ENCODE results near the gene CFTR. TPM values are rescaled to one million over a fixed set of nuclear protein-coding genes. Genes with fewer than 3 reads are reported as not detected.

CFTR gene
- total RNA-seq, 1 experiment from 2014 or later: not detected

GRCh38 chr7:117715784-117716445, 236.1 kb downstream of the CFTR start:
- Histone ChIP-seq H3K4me1 (ENCODE audit: control insufficient read depth in 1 of 2, insufficient read depth in 2 of 2, low read length in 2 of 2) (no peaks in the 10 kb centered on the region), H3K4me2 (ENCODE audit: low read length) (no peak overlapping the region), H4K20me1 (ENCODE audit: insufficient read depth) (no peaks in the 10 kb centered on the region), H3K27ac (ENCODE audit: low read depth, low read length) (no peak overlapping the region), H3K9me3 (ENCODE audit: control insufficient read depth in 1 of 2, insufficient read depth in 1 of 2, low read depth in 1 of 2, low read length in 2 of 2) (no peaks in the 10 kb centered on the region), H3K79me2 (ENCODE audit: insufficient read depth, low read length) (no peaks in the 10 kb centered on the region), H3K4me3 (replicated peaks in 1 of 2; ENCODE audit: low read depth in 1 of 2, low read length in 2 of 2) (no peak overlapping the region), H3K9me2 (ENCODE audit: insufficient read depth) (no peaks in the 10 kb centered on the region), H3K9ac (ENCODE audit: low read length) (no peak overlapping the region), H2AFZ (ENCODE audit: low read depth, low read length, poor library complexity, severe bottlenecking) (no peak overlapping the region), H3K36me3 (ENCODE audit: control insufficient read depth in 1 of 2, insufficient read depth in 2 of 2, low read length in 2 of 2) (no peaks in the 10 kb centered on the region), H3K27me3 (ENCODE audit: insufficient read depth, low read length) (no peaks in the 10 kb centered on the region)
- ATAC-seq: peak; percentile 85
- ChIA-PET CTCF (interaction anchor here (0.6 to 1.8 kb wide), 13 partner anchors 13 to 503 kb away, joined by 3 to 24 read pairs (median 4); no protein-coding TSS in a partner anchor), RAD21 (ENCODE audit: low non-redundant PET in 1 of 2, low total read pairs in 2 of 2, uncharacterized antibody in 2 of 2, unreplicated experiment in 2 of 2) (interaction anchor here (0.6 to 1.0 kb wide), 4 partner anchors 156 to 437 kb away, joined by 3 to 4 read pairs (median 4); no protein-coding TSS in a partner anchor), POLR2A (no interaction called here)
- BruUV-seq (replicated peaks): no TSS peak
- intact Hi-C loops (cut with micrococcal nuclease): loop anchor here (1.0 to 10.0 kb wide), 4 partner anchors 257 to 503 kb away; no protein-coding TSS in a partner anchor
- peak; percentile 26 for DNase-seq (ENCODE audit: low read depth, low spot score)
- no peak for TF ChIP-seq EZH2 (IDR thresholded peaks at IDR 0.05)
- TF ChIP-seq, protein P1, sequence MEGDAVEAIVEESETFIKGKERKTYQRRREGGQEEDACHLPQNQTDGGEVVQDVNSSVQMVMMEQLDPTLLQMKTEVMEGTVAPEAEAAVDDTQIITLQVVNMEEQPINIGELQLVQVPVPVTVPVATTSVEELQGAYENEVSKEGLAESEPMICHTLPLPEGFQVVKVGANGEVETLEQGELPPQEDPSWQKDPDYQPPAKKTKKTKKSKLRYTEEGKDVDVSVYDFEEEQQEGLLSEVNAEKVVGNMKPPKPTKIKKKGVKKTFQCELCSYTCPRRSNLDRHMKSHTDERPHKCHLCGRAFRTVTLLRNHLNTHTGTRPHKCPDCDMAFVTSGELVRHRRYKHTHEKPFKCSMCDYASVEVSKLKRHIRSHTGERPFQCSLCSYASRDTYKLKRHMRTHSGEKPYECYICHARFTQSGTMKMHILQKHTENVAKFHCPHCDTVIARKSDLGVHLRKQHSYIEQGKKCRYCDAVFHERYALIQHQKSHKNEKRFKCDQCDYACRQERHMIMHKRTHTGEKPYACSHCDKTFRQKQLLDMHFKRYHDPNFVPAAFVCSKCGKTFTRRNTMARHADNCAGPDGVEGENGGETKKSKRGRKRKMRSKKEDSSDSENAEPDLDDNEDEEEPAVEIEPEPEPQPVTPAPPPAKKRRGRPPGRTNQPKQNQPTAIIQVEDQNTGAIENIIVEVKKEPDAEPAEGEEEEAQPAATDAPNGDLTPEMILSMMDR (IDR thresholded peaks at IDR 0.05 in 2 of 3, conservative IDR thresholded peaks at IDR 0.05 in 1 of 3; ENCODE audit: borderline replicate concordance in 1 of 3, insufficient read depth in 1 of 3, low read depth in 2 of 3, low read length in 2 of 3): peak; percentile 62 to 69 (median 64); a peak in 5 of 6 replicates
- peak; percentile 75 for TF ChIP-seq RAD21 (IDR thresholded peaks at IDR 0.05; ENCODE audit: low read depth)
- no peak for TF ChIP-seq ELF1 (IDR thresholded peaks at IDR 0.05; ENCODE audit: borderline replicate concordance, low read depth)

GRCh38 chr7:117716707-117717299, 237.0 kb downstream of the CFTR start:
- Histone ChIP-seq H3K27ac (ENCODE audit: low read depth, low read length) (no peak overlapping the region), H3K9me2 (ENCODE audit: insufficient read depth) (no peaks in the 10 kb centered on the region), H3K4me1 (ENCODE audit: control insufficient read depth in 1 of 2, insufficient read depth in 2 of 2, low read length in 2 of 2) (no peaks in the 10 kb centered on the region), H3K27me3 (ENCODE audit: insufficient read depth, low read length) (no peaks in the 10 kb centered on the region), H3K9me3 (ENCODE audit: control insufficient read depth in 1 of 2, insufficient read depth in 1 of 2, low read depth in 1 of 2, low read length in 2 of 2) (no peaks in the 10 kb centered on the region), H3K4me3 (replicated peaks in 1 of 2; ENCODE audit: low read depth in 1 of 2, low read length in 2 of 2) (no peak overlapping the region), H2AFZ (ENCODE audit: low read depth, low read length, poor library complexity, severe bottlenecking) (no peak overlapping the region), H3K4me2 (ENCODE audit: low read length) (no peak overlapping the region), H4K20me1 (ENCODE audit: insufficient read depth) (no peaks in the 10 kb centered on the region), H3K36me3 (ENCODE audit: control insufficient read depth in 1 of 2, insufficient read depth in 2 of 2, low read length in 2 of 2) (no peaks in the 10 kb centered on the region), H3K79me2 (ENCODE audit: insufficient read depth, low read length) (no peaks in the 10 kb centered on the region), H3K9ac (ENCODE audit: low read length) (no peak overlapping the region)
- DNase-seq (ENCODE audit: low read depth, low spot score) (no peak), ATAC-seq (no peak)
- intact Hi-C loops (cut with micrococcal nuclease): loop anchor here (10.0 kb wide), 1 partner anchor 402 kb away; no protein-coding TSS in a partner anchor
- BruUV-seq (replicated peaks): no TSS peak
- ChIA-PET CTCF (interaction anchor here (0.7 to 1.8 kb wide), 5 partner anchors 11 to 404 kb away, joined by 3 to 24 read pairs (median 4); no protein-coding TSS in a partner anchor), POLR2A (no interaction called here), RAD21 (ENCODE audit: low non-redundant PET in 1 of 2, low total read pairs in 2 of 2, uncharacterized antibody in 2 of 2, unreplicated experiment in 2 of 2) (no interaction called here)
- TF ChIP-seq YY1 (IDR thresholded peaks at IDR 0.05; ENCODE audit: extremely low read depth, insufficient replicate concordance, low read depth, low read length) (no peak), ZNF274 (IDR thresholded peaks at IDR 0.05; ENCODE audit: low read depth, low read length) (no peak), CBX3 (IDR thresholded peaks at IDR 0.05; ENCODE audit: low read depth) (no peak), RAD21 (IDR thresholded peaks at IDR 0.05; ENCODE audit: low read depth) (no peak), ZFX (IDR thresholded peaks at IDR 0.05) (no peak), ELF1 (IDR thresholded peaks at IDR 0.05; ENCODE audit: borderline replicate concordance, low read depth) (no peak), SIN3A (IDR thresholded peaks at IDR 0.05; ENCODE audit: low read depth) (no peak), EGR1 (IDR thresholded peaks at IDR 0.05; ENCODE audit: low read depth) (no peak), EZH2 (IDR thresholded peaks at IDR 0.05) (no peak)
- TF ChIP-seq, protein P2, sequence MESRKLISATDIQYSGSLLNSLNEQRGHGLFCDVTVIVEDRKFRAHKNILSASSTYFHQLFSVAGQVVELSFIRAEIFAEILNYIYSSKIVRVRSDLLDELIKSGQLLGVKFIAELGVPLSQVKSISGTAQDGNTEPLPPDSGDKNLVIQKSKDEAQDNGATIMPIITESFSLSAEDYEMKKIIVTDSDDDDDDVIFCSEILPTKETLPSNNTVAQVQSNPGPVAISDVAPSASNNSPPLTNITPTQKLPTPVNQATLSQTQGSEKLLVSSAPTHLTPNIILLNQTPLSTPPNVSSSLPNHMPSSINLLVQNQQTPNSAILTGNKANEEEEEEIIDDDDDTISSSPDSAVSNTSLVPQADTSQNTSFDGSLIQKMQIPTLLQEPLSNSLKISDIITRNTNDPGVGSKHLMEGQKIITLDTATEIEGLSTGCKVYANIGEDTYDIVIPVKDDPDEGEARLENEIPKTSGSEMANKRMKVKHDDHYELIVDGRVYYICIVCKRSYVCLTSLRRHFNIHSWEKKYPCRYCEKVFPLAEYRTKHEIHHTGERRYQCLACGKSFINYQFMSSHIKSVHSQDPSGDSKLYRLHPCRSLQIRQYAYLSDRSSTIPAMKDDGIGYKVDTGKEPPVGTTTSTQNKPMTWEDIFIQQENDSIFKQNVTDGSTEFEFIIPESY (IDR thresholded peaks at IDR 0.05; ENCODE audit: extremely low read depth, insufficient replicate concordance, low read length): no peak
- TF ChIP-seq, protein P3, sequence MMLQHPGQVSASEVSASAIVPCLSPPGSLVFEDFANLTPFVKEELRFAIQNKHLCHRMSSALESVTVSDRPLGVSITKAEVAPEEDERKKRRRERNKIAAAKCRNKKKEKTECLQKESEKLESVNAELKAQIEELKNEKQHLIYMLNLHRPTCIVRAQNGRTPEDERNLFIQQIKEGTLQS (IDR thresholded peaks at IDR 0.05): no peak
